ENCODE measurements around the gene SUSD6. TPM values are rescaled to one million over a fixed set of nuclear protein-coding genes. Genes with fewer than 3 reads are reported as not detected.

SUSD6 gene
- polyA plus RNA-seq, 1 experiment: 14.4 TPM

- H3K27me3 ChIP-seq (ENCODE audit: control insufficient read depth, insufficient read depth, low read length): no peaks in the 10 kb centered on the region
- ChIA-PET POLR2A (no interaction called here), CTCF (no interaction called here)
These were observed 47.4 kb downstream of the SUSD6 start for GRCh38 chr14:69658664-69659261.

GRCh38 chr14:69660344-69661193 is 49.2 kb downstream of the SUSD6 start:
- CTCF ChIA-PET: no interaction called here
- TF ChIP-seq, protein P1, sequence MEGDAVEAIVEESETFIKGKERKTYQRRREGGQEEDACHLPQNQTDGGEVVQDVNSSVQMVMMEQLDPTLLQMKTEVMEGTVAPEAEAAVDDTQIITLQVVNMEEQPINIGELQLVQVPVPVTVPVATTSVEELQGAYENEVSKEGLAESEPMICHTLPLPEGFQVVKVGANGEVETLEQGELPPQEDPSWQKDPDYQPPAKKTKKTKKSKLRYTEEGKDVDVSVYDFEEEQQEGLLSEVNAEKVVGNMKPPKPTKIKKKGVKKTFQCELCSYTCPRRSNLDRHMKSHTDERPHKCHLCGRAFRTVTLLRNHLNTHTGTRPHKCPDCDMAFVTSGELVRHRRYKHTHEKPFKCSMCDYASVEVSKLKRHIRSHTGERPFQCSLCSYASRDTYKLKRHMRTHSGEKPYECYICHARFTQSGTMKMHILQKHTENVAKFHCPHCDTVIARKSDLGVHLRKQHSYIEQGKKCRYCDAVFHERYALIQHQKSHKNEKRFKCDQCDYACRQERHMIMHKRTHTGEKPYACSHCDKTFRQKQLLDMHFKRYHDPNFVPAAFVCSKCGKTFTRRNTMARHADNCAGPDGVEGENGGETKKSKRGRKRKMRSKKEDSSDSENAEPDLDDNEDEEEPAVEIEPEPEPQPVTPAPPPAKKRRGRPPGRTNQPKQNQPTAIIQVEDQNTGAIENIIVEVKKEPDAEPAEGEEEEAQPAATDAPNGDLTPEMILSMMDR (IDR thresholded peaks at IDR 0.05; ENCODE audit: low read depth, low read length): no peak
- Histone ChIP-seq H3K27me3 (ENCODE audit: control insufficient read depth, insufficient read depth, low read length) (no peaks in the 10 kb centered on the region), H3K4me3 (ENCODE audit: low read depth, low read length) (no peak overlapping the region), H3K27ac (ENCODE audit: low read depth, low read length) (no peak overlapping the region), H3K9me3 (ENCODE audit: control insufficient read depth, insufficient read depth, low read length) (no peaks in the 10 kb centered on the region)
- no peak for DNase-seq (ENCODE audit: low read depth, low spot score)
- POLR2A ChIA-PET: no interaction called here

More at GRCh38 chr14:69658664-69659261, 47.4 kb downstream of the SUSD6 start:
- DNase-seq (ENCODE audit: low read depth, low spot score): no peak
- Histone ChIP-seq H3K27ac (ENCODE audit: low read depth, low read length) (no peak overlapping the region), H3K4me3 (ENCODE audit: low read depth, low read length) (no peak overlapping the region), H3K9me3 (ENCODE audit: control insufficient read depth, insufficient read depth, low read length) (no peaks in the 10 kb centered on the region)
- TF ChIP-seq, protein P1 (IDR thresholded peaks at IDR 0.05; ENCODE audit: low read depth, low read length): no peak

- Histone ChIP-seq H3K4me3 (ENCODE audit: low read depth, low read length) (no peak overlapping the region), H3K27ac (ENCODE audit: low read depth, low read length) (no peak overlapping the region), H3K27me3 (ENCODE audit: control insufficient read depth, insufficient read depth, low read length) (no peaks in the 10 kb centered on the region), H3K9me3 (ENCODE audit: control insufficient read depth, insufficient read depth, low read length) (no peaks in the 10 kb centered on the region)
- DNase-seq (ENCODE audit: low read depth, low spot score): no peak
- TF ChIP-seq, protein P1 (IDR thresholded peaks at IDR 0.05; ENCODE audit: low read depth, low read length): no peak
- ChIA-PET CTCF (no interaction called here), POLR2A (no interaction called here)
These were observed 49.8 kb downstream of the SUSD6 start for GRCh38 chr14:69661194-69661537.

GRCh38 chr14:69662636-69663299 is 51.4 kb downstream of the SUSD6 start:
- no peaks in the 10 kb centered on the region for H3K9me3 ChIP-seq (ENCODE audit: control insufficient read depth, insufficient read depth, low read length)
- POLR2A ChIA-PET: no interaction called here
- CTCF ChIA-PET: no interaction called here
- DNase-seq (ENCODE audit: low read depth, low spot score): no peak
- H3K4me3 ChIP-seq (ENCODE audit: low read depth, low read length): no peak overlapping the region
- TF ChIP-seq, protein P1 (IDR thresholded peaks at IDR 0.05; ENCODE audit: low read depth, low read length): no peak
- no peaks in the 10 kb centered on the region for H3K27me3 ChIP-seq (ENCODE audit: control insufficient read depth, insufficient read depth, low read length)
- peak overlapping the region; percentile 21 for H3K27ac ChIP-seq (ENCODE audit: low read depth, low read length)

GRCh38 chr14:69663300-69663643 is 51.9 kb downstream of the SUSD6 start:
- H3K9me3 ChIP-seq (ENCODE audit: control insufficient read depth, insufficient read depth, low read length): no peaks in the 10 kb centered on the region
- ChIA-PET POLR2A (interaction anchor here (0.6 kb wide), 1 partner anchor 34 kb away, joined by 3 read pairs; no protein-coding TSS in a partner anchor), CTCF (no interaction called here)
- H3K27ac ChIP-seq (ENCODE audit: low read depth, low read length): peak overlapping the region; percentile 21
- TF ChIP-seq, protein P1 (IDR thresholded peaks at IDR 0.05; ENCODE audit: low read depth, low read length): no peak
- no peak overlapping the region for H3K4me3 ChIP-seq (ENCODE audit: low read depth, low read length)
- no peak for DNase-seq (ENCODE audit: low read depth, low spot score)
- no peaks in the 10 kb centered on the region for H3K27me3 ChIP-seq (ENCODE audit: control insufficient read depth, insufficient read depth, low read length)

Data from AG04450 (cell line).